NCI-H1417 treated with DMSO at 0.1 percent for 48 hours (cell line): ENCODE measurements around the gene CFAP99.
A peak's percentile ranks its signal among the peaks of the same experiment; 100 is the strongest.

Source experiments
- DNase-seq: peaks from one replicate; lab custom pipeline; 2025; lab: John Stamatoyannopoulos, UW

The CFAP99 gene

DNA sequence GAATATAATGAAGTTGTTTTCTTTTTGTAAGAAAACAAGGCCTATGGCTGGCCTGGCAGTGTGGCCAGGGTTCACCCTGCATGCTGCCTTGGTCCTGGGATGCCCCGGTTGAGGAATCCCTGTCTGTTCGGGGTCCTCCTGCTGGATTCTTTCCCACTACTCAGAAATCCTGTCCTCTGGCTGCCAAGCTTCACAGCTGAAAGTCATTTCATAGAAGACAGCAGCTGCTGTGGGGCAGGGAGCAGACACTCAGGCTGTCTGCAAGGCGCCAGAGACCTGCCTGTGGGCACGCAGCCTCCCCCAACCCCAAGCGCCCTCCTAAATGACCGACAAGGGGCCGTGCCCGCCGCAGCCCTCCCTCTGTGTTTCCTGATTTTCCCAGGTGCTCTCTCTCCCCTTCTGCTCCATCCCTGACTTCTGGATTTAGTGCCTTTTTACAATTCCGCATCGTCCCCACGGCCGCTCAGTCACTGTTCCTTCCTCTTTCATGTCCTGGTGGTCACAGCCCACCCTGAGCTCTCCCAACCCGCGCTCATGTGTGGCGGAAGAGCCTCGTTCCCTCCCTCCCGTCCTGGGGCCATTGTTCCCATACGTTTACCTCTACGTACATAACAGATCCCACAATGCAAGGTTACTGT lies 27.9 kb upstream of the CFAP99 start:
- no peak for DNase-seq

GRCh38 chr4:2393353-2394270 lies 25.1 kb upstream of the CFAP99 start:
- DNase-seq, result no peak

- no peak for DNase-seq
Observed at GRCh38 chr4:2394528-2394927, 24.2 kb upstream of the CFAP99 start.

DNA sequence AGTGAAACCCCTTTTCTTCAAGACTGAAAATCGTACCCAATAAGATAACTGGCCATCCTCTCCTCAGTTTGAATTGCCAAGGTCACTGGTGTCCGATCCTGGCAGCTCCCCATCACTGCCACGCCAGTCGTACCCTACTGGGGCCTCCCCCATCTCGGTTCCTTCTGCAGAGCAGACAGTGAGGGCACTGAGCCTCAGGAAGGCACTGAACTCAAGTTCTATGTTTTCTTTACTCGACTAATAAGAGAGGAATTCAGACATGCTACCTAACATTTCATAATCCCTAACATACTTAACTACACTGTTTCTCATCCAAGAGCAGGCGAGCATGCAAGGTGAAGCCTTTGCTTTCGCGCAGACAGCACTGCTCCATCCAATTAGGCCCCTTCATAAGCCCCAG lies 23.7 kb upstream of the CFAP99 start:
- no peak for DNase-seq

DNA sequence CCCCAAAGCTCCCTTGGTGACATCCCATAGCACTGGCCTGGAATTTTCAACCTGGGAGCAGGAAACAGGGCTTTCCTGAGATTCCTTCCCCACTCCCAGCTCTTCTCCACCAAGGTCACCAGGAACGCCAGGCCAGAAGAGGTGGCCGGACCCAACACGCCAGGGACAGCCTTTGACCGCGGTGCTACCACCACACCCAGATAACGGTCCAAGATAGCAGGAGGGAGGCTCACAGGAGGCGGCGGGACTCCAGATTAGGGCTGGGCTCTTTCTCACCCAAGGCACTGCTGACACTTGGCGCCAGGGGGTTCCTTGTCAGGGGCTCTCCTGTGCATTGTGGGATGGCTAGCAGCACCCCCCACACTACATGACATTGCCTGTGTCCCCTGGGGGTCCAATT lies 23.2 kb upstream of the CFAP99 start:
- no peak for DNase-seq

DNA sequence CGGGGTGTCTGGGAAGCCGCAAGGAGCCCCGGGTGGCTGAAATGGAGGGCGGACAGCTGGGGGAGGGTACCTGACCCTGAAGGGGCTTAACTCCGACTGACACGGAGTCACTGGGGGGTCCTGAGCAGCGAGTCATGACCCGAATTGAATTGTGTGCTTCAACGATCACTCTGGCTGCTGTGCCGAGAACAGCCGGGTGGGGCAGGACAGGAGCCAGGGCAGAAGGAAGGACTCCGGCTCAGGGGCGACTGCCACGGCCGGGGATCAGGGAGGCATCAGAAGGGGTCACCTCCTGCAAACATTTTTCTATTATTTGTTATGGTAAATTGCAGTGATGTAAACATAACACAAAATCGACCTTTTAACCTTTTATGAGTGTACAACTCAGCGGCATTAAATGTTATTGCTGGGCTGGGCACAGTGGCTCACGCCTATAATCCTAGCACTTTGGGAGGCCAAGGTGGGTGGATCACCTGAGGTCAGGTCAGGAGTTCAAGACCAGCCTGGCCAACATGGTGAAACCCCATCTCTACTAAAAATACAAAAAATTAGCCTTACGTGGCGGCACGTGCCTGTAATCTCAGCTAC lies 21.9 kb upstream of the CFAP99 start:
- DNase-seq, result no peak

GRCh38 chr4:2397596-2398379 lies 21.0 kb upstream of the CFAP99 start:
- no peak for DNase-seq

- no peak for DNase-seq
Observed at GRCh38 chr4:2399216-2399615, 19.5 kb upstream of the CFAP99 start.

DNA sequence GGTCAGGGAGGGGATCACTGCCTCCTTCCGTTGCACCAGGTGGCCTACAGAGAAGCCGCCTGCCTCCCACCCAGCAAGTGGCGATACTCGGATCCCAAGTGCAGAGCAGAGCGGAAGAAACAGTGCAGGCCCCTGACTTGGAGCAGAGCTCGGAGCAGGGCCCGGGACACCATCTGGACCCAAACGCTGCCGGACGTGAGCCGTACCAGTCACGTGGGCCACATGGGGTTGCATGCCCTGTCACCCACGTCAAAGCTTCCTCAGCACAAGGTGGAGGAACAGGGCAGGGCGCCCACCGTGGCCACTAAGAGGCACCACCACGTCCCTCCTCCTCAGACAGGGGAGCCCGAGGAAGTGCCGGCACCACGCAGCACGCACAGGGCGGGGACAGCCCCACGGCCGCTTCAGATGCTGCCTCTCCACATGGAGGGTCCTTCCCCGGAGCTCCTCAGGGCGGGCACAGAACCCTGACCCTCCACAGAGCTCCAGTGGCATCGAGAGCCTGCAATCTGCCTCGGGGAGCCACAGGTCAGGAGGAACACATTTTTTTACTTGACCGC lies 19.0 kb upstream of the CFAP99 start:
- DNase-seq, result no peak

DNA sequence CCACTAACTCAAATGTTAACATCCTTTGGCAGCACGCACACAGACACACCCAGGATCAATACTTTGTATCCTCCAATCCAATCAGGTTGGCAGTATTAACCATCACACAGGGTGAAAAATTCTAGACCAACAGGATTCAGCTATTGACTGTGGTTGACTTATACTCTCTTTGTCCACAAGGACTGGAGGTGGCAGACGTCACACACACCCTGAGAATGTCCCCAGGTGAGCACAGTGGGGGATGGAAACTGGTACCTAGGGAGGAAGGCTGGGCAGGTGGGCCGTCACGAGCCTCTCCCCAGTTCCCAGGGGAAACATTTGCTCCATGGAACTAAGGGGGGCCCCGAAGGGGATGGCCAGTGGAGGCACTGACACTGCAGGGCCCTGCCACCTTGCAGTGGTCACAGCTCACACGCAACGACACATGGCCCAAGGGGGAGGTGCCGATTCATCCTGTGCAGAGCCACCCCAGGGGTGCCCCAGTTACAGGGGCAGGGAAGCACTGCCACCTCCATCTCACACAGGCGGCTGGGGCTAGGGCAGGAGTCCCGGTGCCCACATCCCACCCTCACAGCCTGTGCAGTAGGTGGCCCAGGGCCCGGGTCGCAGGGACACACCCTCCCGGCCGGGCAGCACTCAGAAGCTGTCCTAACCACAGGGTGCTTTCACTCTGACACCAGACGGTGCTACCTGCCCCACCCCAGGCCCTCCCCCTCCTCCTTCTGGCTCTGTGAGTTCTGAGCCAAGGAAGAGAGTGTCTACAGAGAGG lies 17.7 kb upstream of the CFAP99 start:
- no peak for DNase-seq

DNA sequence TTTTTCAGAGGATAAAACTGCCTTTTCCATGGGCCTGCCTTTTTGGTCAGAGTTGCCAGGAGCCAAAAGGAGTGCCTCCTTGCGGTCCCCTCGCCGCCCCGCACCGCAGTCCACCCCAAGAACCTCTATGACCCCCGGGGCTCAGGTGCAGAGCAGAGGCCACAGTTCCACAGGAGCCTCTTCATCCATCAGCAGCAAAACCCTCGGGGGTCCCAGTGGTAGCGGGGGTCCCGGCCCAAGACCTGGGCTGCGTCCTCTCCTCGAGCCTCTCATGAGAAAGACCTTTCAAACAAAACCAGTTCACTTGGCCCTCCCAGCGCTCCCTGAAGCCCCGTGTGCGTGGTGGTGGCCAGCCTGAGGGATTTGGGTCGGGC lies 17.2 kb upstream of the CFAP99 start:
- DNase-seq, result no peak

- peak; percentile 57 for DNase-seq
Observed at GRCh38 chr4:2402048-2402842, 16.5 kb upstream of the CFAP99 start.

- no peak for DNase-seq
Observed at GRCh38 chr4:2402941-2403340, 15.8 kb upstream of the CFAP99 start.

- no peak for DNase-seq
Observed at GRCh38 chr4:2406406-2406805, 12.3 kb upstream of the CFAP99 start.

- DNase-seq, result no peak
Observed at GRCh38 chr4:2406920-2407319, 11.8 kb upstream of the CFAP99 start.

GRCh38 chr4:2407991-2408342 lies 10.8 kb upstream of the CFAP99 start:
- DNase-seq, result no peak

- no peak for DNase-seq
Observed at GRCh38 chr4:2408401-2408958, 10.3 kb upstream of the CFAP99 start.

GRCh38 chr4:2408976-2409375 lies 9.8 kb upstream of the CFAP99 start:
- no peak for DNase-seq

DNA sequence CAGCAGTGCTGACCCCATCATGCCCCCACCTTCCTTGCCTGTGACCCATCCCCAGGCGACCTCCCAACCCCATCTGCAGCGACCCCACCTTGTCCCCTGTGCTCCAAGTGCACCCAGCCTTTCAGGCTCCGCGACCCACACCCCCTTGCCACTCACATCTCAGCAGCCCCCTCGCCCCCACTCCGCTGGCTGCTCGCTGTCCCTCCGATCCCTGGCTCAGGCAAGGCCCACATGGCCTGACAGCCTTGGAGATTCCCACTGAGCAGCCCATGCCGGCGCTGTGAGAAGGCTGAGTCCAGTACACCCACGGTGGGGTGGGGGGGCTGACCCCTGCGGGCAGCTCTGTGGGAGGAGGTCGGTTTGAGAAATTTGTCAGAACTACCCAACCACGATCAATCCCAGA lies 9.4 kb upstream of the CFAP99 start:
- no peak for DNase-seq

GRCh38 chr4:2411786-2412510 lies 6.8 kb upstream of the CFAP99 start:
- DNase-seq, result no peak
